Peyer's patch (tissue), 4 donors: ENCODE results near the gene NUCKS1.

Experiments
- CTCF ChIP-seq, 6 experiments: fragments of 450-650 bp in 4 of 6; fragments of 200-600 bp in 2 of 6; sonication (generic) in 1 of 6; IDR thresholded peaks; one replicate each; pipeline ENCODE4 v1.5.1; 2017 to 2019; ENCODE audit warnings: antibody characterized with exemption in 6 of 6, mild to moderate bottlenecking in 3 of 6, moderate library complexity in 1 of 6
- POLR2A ChIP-seq, 2 donors: fragments of 450-650 bp; IDR thresholded peaks; one replicate each; pipeline ENCODE4 v1.5.1; 2017; ENCODE audit warnings: antibody characterized with exemption in 2 of 2, mild to moderate bottlenecking in 2 of 2, moderate library complexity in 2 of 2

GRCh38 chr1:205725514-205725913, 24.5 kb downstream of the NUCKS1 start:
- TF ChIP-seq POLR2A (IDR thresholded peaks at IDR 0.05) (no peak), CTCF (IDR thresholded peaks at IDR 0.05) (no peak)
